Brain microvascular endothelial cell (primary cell): ENCODE measurements around the gene CCDC183.

Experiments
- DNase-seq: peaks from one replicate; pipeline ENCODE4 v3.0.0-alpha.2; 2020
- H3K27ac ChIP-seq: fragments of 250-450 bp; sonication (Bioruptor Pico); 2 replicates; pipeline ENCODE4 v1.5.1; 2020; ENCODE audit warnings: mild to moderate bottlenecking, moderate library complexity
- H3K27me3 ChIP-seq: fragments of 250-450 bp; sonication (Bioruptor Pico); replicated peaks from 2 replicates; pipeline ENCODE4 v1.5.1; 2020; ENCODE audit warnings: mild to moderate bottlenecking
- H3K36me3 ChIP-seq: fragments of 250-450 bp; sonication (Bioruptor Pico); replicated peaks from 2 replicates; pipeline ENCODE4 v1.5.1; 2020; ENCODE audit warnings: mild to moderate bottlenecking
- H3K4me3 ChIP-seq: 2 replicates; pipeline ENCODE4 v1.5.1; 2011; ENCODE audit warnings: low read depth, mild to moderate bottlenecking, control low read depth, low read length, moderate library complexity
- in situ Hi-C: cut with HindIII; loops from 2 replicates; pipeline ENCODE4 v1.10.0; 2017; ENCODE audit warnings: low sequenced_read_pairs, low pct_ligation_motif_present
- TF ChIP-seq, protein P1 (sequence below): IDR thresholded peaks from 2 replicates; pipeline ENCODE4 v1.5.1; 2011; ENCODE audit warnings: low read depth, mild to moderate bottlenecking, moderate library complexity, low read length, control low read depth, inconsistent platforms; ENCODE audit errors: missing control alignments

CCDC183 gene

DNA sequence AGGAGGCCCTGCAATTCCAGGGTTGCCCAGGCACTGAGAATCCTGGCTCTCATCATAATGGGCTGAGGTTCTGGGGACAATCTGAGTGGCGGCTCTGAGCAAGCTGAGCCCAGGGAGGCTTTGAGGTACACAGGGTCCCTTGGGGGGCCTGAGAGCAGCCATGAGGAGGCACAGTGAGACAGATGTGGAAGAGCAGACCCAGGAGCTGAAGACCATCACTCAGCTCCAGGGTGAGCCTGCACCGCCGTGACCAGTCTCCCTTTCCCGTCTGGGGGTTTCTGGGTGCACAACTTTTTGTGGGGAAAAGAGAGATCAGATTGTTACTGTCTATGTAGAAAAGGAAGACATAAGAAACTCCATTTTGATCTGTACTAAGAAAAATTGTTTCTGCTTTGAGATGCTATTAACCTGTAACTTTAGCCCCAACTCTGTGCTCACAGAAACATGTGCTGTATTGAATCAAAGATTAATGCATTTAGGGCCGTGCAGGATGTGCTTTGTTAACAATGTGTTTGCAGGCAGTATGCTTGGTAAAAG, at the start of gene CCDC183:
Gene CCDC183, plus strand, starts transcription at position 101 of the 537 bp plus-strand sequence. Its CDS starts 60 bp downstream, at position 161.
- no peak within 1 kb of the TSS for H3K27ac ChIP-seq
- H3K36me3 ChIP-seq: peaks cover 9% of the 10 kb centered on the region
- no peak for DNase-seq
- peaks cover 2% of the 10 kb centered on the region for H3K27me3 ChIP-seq
- no peak within 1 kb of the TSS for H3K4me3 ChIP-seq
- in situ Hi-C loops: no loop called here
- TF ChIP-seq, protein P1, sequence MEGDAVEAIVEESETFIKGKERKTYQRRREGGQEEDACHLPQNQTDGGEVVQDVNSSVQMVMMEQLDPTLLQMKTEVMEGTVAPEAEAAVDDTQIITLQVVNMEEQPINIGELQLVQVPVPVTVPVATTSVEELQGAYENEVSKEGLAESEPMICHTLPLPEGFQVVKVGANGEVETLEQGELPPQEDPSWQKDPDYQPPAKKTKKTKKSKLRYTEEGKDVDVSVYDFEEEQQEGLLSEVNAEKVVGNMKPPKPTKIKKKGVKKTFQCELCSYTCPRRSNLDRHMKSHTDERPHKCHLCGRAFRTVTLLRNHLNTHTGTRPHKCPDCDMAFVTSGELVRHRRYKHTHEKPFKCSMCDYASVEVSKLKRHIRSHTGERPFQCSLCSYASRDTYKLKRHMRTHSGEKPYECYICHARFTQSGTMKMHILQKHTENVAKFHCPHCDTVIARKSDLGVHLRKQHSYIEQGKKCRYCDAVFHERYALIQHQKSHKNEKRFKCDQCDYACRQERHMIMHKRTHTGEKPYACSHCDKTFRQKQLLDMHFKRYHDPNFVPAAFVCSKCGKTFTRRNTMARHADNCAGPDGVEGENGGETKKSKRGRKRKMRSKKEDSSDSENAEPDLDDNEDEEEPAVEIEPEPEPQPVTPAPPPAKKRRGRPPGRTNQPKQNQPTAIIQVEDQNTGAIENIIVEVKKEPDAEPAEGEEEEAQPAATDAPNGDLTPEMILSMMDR: no peak

DNA sequence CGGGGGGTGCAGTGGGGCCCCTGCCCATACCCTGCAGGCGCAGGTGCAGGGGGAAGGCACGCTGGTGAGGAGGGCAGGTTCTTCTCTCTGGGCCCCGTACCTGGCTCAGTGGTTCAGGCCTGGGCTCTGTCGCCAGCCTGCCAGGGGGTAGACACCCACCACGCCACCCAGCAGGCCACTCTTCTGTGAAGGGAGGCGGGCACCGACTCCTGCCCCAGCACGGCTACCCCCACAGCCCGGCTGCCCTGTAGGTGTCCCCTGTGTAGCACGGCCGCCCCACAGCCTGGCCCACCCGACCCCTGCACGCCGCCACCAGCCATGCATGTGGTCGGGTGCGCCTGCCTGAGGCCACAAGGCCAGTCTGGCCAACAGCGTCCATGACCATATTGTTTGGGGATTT, 49.5 kb upstream of the CCDC183 start:
- in situ Hi-C loops: no loop called here
- H3K27ac ChIP-seq: no peak overlapping the region
- H3K4me3 ChIP-seq: no peak overlapping the region
- H3K27me3 ChIP-seq: peaks cover 14% of the 10 kb centered on the region
- TF ChIP-seq, protein P1: no peak
- no peaks in the 10 kb centered on the region for H3K36me3 ChIP-seq
- DNase-seq: no peak

DNA sequence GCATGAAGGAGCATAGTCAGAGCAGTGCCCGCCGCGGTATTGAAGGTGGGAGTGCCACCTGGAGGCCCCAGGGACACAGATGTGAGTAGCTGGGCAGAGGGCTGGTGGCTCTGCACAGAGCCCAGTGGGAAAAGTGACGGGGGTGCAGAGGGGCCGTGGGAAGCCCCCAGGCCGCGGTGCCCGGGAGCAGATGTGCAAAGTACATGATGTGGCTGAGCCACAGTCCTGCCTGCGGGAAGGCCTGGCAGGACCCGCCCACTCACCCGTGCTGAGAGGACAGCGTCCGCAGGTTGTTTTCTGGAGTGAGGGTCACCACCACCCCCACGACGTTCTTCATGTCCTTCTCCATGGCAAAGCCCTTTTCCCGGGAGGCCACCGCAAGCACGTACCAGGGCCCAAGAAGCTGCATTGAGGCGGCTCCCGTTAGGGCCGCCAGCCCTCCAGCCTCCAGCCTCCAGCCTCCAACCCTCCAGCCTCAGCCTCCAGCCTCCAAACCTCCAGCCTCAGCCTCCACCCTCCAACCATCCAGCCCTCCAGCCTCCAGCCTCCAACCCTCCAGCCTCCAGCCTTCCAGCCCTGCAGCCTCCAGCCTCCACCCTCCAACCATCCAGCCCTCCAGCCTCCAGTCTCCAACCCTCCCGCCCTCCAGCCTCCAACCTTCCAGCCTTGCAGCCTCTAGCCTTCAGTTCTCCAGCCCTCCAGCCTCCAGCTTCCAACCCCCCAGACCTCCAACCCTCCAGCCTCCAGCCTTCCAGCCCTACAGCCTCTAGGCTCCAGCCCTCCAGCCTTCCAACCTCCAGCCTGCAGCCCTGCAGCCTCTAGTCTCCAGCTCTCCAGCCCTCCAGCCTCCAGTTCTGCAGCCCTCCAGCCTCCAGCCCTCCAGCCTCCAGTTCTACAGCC, 48.7 kb upstream of the CCDC183 start:
- in situ Hi-C loops: no loop called here
- DNase-seq: no peak
- TF ChIP-seq, protein P1: no peak
- Histone ChIP-seq H3K4me3 (no peak overlapping the region), H3K27me3 (peaks cover 6% of the 10 kb centered on the region), H3K27ac (no peak overlapping the region), H3K36me3 (no peaks in the 10 kb centered on the region)

DNA sequence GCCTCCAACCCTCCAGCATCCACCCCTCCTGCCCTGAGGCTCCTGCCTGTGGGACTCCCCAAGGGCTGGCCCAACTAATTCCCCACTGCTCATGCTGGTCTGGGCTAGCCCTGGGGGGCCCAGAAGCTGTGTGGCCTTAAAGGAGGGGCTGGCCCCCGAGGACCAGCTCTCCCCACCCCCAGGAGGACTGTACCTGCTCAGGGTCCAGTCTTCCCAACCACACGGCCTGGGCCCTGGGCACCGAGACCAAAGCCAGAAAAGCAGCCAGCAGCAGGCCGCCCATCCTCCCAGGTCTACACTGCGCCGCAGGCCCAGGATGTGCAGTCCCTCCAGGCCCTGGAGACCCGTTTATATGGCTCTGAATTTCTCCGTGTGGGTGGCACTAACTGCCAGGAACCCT, 47.9 kb upstream of the CCDC183 start, which contains the start of gene LCN6:
Gene LCN6, minus strand, starts transcription at position 325 of the 400 bp plus-strand sequence. Its CDS starts 42 bp downstream, at position 283.
- H3K27me3 ChIP-seq: peaks cover under 1% of the 10 kb centered on the region
- TF ChIP-seq, protein P1: no peak
- DNase-seq: no peak
- H3K27ac ChIP-seq: no peak within 1 kb of the TSS
- H3K36me3 ChIP-seq: no peaks in the 10 kb centered on the region
- H3K4me3 ChIP-seq: no peak within 1 kb of the TSS
- in situ Hi-C loops: no loop called here

DNA sequence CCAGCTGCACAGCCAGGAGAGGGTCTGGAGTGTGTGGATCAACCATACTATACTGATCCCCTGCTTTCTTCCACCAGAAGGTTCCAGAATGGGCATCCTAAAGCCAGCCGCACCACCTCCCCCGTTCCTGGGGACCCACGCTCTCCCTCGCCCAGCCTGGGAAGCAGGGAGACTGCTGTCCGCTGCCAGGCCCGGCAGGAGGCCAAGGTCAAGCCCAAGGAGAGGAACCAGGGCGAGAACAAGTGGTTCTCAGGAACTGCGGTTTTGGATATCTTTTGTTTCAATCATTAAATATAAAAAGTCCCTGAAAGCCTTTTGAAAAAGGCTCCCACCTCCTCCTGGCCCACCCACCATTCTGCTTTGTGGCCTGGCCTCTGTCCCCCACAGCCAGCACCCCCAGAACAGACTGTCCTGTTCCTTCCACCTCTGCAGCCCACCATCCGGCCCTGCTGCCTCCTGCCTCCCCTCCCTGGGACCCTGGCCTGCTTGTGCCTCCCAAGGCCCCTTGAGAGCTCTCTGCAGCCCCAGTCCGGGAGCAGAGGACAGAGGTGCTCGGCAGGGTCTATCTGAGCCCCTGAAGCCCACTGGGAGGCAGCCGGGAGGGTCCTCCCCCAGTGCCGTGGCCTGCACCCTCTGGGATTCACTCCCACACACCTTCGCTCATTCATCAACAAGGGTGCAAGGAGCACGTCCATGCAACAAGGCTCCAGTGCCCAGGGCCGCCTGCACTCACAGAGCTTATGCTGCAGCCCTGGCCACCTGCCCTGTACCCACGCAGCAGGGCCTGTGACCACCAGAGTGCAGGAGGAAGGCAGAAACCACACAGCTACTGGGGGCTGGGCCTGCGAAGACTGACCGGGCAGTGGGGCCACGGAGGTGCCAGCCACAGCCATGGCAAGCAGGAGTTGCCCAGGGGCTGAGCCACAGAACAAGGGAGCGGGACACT, 47.2 kb upstream of the CCDC183 start:
- no peaks in the 10 kb centered on the region for H3K27me3 ChIP-seq
- TF ChIP-seq, protein P1: no peak
- in situ Hi-C loops: no loop called here

More for the DNA sequence above, 47.2 kb upstream of the CCDC183 start:
- Histone ChIP-seq H3K36me3 (no peaks in the 10 kb centered on the region), H3K27ac (no peak overlapping the region), H3K4me3 (no peak overlapping the region)
- DNase-seq: no peak
